GM12872 (cell line): ENCODE results near the gene ITGA7.

Experiments
- TF ChIP-seq, protein P1 (sequence below): IDR thresholded peaks from 3 replicates; pipeline ENCODE4 v1.5.1; 2011; ENCODE audit warnings: low read depth, mild to moderate bottlenecking, low read length, moderate library complexity; ENCODE audit not compliant: insufficient read depth

The ITGA7 gene

GRCh38 chr12:55676707-55677106, 31.0 kb downstream of the ITGA7 start:
- TF ChIP-seq, protein P1, sequence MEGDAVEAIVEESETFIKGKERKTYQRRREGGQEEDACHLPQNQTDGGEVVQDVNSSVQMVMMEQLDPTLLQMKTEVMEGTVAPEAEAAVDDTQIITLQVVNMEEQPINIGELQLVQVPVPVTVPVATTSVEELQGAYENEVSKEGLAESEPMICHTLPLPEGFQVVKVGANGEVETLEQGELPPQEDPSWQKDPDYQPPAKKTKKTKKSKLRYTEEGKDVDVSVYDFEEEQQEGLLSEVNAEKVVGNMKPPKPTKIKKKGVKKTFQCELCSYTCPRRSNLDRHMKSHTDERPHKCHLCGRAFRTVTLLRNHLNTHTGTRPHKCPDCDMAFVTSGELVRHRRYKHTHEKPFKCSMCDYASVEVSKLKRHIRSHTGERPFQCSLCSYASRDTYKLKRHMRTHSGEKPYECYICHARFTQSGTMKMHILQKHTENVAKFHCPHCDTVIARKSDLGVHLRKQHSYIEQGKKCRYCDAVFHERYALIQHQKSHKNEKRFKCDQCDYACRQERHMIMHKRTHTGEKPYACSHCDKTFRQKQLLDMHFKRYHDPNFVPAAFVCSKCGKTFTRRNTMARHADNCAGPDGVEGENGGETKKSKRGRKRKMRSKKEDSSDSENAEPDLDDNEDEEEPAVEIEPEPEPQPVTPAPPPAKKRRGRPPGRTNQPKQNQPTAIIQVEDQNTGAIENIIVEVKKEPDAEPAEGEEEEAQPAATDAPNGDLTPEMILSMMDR: no peak

GRCh38 chr12:55675666-55676065, 32.0 kb downstream of the ITGA7 start:
- TF ChIP-seq, protein P1: no peak

DNA sequence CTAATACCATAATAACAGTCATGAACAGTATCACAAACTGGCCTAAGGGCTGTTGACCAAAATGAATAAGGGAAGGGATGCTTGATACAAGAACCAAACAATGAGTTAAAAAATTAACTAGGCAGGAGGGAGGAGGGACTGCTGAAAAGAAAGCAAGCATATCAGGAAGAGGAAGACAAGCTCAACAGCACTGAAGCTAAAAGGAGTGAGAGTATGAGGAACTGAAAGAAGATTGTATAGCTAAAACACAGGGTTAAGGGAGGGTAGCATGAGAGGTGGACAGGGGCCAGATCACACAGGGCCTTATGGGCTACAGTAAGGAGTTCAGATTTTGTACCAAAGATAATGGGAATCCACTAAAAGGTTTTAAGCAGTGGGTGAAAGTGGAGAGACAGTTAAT, 34.1 kb downstream of the ITGA7 start:
- TF ChIP-seq, protein P1: no peak

GRCh38 chr12:55671746-55672145, 36.0 kb downstream of the ITGA7 start:
- TF ChIP-seq, protein P1: no peak

DNA sequence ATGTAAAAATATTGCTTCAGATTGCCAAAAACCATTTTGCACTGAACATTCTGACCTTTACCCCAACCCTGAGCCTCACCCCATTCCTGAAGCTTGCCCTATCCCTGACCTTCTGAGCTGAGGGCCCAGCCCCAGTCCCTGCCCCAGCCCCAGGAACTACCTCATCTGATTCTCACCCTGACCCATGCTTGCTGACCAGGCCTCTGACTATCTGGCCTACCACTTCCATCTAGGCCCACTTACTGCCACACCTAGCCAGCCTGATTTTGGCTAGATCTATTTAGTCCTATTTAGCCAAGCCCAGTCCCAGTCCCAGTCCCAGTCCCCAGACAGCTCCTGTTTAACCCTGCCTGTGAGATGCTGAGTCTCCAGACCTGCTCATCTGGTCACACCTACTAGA, 37.4 kb downstream of the ITGA7 start:
- TF ChIP-seq, protein P1: no peak

- TF ChIP-seq, protein P1: no peak
Measured at GRCh38 chr12:55666508-55666907, 41.2 kb downstream of the ITGA7 start.

GRCh38 chr12:55664826-55665225, 42.9 kb downstream of the ITGA7 start:
- TF ChIP-seq, protein P1: no peak

GRCh38 chr12:55663391-55663790, 44.3 kb downstream of the ITGA7 start:
- TF ChIP-seq, protein P1: no peak
